ENCODE results near the gene SPATA2L. TPM values are rescaled to one million over a fixed set of nuclear protein-coding genes. Genes with fewer than 3 reads are reported as not detected.

The SPATA2L gene, protein sequence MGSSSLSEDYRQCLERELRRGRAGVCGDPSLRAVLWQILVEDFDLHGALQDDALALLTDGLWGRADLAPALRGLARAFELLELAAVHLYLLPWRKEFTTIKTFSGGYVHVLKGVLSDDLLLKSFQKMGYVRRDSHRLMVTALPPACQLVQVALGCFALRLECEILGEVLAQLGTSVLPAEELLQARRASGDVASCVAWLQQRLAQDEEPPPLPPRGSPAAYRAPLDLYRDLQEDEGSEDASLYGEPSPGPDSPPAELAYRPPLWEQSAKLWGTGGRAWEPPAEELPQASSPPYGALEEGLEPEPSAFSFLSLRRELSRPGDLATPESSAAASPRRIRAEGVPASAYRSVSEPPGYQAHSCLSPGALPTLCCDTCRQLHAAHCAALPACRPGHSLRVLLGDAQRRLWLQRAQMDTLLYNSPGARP
- total RNA-seq, result 22.1 and 32.7 TPM in 2 replicates

DNA sequence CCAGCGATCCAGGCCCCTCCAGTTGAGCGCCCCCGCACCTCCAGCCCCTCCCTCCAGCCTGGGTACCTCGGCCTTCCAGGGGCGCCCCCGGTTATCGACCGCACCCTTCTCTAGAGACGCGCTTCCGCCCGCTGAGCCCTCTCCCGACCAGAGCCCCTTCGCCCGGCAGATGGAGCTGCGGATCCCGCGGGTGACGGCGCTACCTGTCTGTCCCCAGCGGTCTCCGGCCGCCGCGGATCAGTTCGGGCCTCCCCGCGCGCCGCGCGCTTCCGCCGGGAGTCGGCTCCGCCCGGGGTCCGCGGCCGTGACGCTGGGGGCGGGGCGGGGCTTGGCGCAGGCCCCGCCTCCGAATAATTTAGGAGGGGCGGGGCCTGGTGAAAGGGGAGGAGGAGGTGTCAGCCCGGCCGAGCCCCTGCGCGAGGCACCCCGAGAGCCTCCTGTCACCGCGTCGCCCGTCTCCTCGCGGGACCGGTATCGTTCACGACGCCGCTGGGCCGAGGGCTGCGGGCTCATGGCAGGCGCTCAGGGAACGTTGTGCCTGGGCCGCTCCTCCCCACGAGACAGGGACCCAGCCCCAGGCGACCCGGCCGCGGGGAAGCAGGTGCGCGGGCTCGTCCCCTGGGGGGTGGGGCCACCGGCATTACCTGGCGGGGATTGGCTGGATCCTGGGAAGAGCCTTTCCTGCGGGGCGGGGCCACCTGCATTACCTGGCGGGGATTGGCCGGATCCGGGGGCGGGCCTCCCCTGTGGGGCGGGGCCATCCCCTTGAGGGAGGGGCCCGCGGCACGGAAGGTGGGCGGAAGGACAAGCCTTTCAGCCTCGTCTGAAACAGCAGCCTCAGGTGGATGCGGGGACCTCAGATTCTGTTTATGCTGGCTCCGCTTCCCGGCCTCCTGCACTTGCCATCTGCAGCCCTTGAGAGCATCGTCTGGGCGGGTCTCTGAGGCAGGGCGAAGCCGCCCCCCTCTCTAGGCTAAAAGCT lies at the start of gene SPATA2L:
Gene SPATA2L (minus strand): TSS at position 281 of the 982 bp plus-strand sequence. CDS start 473 bp downstream, outside the sequence.
- no peak for DNase-seq (ENCODE audit: extremely low read depth, low read depth, low spot score)

DNA sequence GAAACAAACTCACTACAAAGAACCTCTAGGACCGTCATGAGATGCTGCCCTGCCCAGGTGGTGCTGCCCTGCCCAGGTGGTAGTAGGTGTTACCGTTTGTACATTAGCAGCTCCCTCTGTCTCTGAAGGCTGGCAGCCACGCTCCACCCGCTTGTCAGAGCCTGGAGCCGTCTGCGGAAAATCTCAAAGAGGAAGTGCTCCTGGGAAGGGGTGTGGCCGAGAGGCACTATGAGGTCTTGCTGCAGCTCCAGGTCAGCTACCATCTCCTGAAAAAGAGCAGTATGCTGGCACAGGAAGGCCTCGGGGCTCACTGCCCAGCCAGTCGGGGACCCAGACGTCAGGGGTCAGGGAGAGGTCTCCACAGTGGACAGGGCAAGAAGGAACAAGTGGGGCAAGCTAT lies 48.1 kb upstream of the SPATA2L start:
- no peak for DNase-seq (ENCODE audit: extremely low read depth, low read depth, low spot score)

DNA sequence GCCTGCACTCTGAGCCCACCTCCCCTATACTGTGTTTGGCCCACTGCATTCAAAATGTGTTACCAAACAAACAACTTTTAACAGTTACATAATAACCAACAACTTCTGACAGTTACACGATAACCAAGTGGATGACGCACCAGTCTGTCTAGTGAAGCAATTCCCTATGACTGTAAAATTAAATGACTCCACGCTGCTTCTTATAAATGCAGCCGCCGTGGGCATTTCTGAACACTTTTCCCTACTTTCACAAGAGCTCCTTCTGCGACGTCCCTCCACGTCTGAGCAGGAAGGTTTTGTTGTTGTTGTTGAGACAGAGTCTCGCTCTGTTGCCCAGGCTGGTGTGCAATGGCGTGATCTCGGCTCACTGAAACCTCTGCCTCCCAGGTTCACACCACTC lies 47.4 kb upstream of the SPATA2L start:
- no peak for DNase-seq (ENCODE audit: extremely low read depth, low read depth, low spot score)

DNA sequence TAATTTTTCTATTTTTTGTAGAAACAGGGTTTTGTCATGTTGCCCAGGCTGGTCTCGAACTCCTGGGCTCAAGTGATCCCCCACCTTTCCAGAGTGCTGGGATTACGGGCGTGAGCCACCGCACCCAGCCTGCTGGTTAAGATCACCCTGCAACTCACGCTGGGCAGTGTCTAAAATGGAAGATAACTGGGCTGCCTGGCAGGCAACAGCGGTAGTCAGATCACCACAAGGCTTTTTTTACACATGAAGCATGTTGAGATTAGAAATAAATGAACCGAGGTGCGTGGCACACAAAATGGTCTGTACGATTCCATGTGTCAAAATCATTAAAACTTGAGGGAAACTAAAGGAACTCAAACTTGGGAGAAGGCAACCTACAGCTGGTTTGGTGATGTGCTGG lies 46.6 kb upstream of the SPATA2L start:
- no peak for DNase-seq (ENCODE audit: extremely low read depth, low read depth, low spot score)

DNA sequence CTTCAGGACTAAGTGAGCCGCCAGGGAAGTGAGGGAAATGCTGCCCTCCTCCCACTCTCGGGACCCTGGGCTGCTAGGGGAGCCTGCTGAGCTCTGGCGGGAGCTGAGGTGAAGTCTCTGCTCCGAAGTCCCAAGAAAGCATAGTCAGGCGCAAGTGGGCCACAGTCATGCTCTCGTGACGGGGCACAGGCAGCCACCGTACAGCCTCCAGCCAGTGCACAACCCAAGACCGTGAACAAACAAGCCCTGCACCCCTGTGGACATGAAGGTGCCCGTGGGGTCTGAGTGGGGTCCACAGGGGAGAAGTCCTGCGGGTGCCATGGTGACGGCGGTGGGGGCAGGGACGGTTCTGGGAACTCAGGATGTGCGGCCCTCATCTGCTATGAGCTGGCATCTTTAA lies 44.5 kb upstream of the SPATA2L start:
- no peak for DNase-seq (ENCODE audit: extremely low read depth, low read depth, low spot score)

DNA sequence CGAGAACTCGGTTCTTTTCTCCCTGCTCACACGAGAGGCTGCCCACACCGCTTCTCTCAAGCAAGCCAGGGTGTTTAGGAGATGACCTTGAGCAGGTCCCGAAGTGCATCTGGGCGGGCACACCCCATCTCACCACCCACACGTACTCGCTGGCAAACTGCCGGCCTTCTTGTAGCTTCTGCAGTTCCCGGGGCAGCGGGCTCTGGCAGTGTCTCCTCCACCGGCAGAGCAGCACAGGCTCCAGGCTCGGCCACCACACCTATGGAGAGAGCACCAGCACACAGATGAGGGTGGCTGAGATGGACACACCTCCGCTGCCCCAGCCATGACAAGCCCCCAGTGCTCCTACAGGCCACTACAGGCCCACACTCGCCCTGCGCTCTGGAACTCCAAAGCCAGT lies 43.3 kb upstream of the SPATA2L start:
- no peak for DNase-seq (ENCODE audit: extremely low read depth, low read depth, low spot score)

DNA sequence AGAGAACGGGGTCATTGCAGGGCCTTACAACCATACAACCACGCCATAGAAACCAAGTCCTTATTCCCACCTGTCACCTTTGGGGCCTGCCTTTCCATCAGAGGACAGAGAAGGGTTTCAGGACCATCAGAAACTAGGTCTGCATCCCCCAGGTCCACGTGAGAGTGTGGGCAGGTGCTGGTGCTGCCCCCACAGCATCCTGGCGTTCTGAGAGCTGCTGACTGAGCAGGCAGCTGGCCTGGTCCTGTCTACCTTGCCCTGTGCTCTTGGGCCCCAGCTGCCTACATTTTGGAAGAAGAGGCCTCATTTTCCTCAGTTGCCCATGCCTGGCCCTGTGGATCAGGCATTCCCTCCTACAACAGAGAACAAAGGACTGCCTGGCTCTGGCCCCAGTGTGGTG lies 41.4 kb upstream of the SPATA2L start:
- DNase-seq (ENCODE audit: extremely low read depth, low read depth, low spot score), result no peak

DNA sequence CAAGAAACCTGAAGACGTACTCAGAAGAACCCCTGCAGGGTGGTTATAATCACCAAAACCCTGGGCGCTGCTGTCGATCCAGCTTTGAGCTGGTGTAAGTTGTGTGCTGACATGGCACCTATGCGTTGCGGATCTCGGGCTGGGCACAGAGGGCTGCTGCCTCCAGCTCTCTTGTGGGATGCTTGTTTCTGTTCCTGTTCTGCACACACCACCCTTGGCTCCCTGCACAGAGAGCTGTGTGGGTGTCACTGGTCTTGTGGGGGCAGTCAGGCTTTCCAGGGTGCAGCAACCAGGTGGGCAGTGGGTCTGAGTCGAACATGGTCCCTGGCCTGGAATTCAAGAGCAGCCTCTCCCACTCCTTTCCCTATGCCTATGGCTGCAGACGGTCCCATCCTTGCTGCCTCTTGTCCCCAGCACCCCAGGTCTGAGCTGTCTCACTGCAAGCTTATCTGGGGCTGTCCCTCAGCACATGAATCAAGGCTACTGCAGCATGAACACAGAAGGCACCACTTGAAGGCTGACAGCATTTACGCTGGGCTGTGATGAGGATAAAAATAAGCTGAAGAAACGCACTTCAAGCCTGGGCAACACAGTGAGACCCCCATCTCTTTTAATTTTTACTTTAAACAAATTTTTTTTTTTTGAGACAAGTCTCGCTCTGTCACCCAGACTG lies 40.0 kb upstream of the SPATA2L start:
- DNase-seq (ENCODE audit: extremely low read depth, low read depth, low spot score), result no peak

DNA sequence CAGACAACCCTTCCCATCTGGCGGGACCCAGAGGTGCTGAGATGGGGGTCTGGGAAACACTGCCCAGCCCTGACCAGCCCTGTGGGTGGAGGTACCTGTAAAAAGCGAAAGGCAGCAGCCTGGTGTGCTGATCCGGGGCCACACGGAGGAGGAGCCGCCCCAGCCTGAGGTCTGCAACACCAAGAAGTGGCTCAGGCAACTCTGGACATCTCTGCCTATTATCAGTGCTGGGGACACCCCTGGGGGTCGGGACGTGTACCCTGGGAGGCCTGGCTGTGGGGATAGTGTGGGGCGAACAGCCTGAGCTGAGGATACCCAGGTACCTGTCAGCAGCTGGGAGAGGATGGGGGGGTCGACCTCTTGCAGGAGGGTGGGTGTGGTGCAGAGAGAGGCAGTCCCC lies 37.9 kb upstream of the SPATA2L start:
- no peak for DNase-seq (ENCODE audit: extremely low read depth, low read depth, low spot score)

DNA sequence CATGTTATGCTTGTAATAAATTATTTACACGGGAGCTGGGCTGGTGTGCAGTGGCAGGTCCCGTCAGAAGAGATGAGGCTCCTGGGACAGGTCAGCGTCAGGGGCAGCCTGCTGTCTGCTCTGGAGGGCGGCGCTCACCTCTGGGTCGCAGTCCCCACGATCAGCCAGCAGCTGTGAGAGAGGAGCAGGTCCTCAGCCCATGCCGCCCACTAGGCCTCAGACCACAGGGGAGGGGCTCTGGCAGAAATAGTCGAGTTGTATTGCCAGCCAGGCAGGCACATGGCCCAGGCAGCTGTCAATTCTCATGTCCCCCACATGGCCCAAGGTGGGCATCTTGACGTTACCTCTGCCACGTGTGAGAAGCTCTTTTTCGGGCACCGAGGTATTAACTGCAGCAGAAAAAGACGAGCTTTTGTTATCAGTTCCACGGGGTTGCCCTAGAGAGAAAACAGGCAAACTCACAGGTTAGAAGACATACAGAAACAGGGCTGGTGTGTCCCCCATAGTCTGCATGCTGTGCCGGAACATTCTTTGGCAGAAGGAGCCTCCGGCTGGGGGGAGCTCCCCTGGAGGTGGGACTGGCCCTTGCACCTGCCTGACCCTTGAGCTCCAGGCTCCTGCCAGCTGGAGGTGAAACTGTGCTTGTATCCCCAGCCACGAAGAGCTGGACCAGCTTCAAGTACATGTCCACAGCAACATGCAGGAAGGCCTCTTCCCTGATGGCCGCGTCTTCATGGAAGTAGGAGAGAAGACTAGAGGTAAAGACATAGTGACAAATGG lies 37.2 kb upstream of the SPATA2L start:
- DNase-seq (ENCODE audit: extremely low read depth, low read depth, low spot score), result no peak

DNA sequence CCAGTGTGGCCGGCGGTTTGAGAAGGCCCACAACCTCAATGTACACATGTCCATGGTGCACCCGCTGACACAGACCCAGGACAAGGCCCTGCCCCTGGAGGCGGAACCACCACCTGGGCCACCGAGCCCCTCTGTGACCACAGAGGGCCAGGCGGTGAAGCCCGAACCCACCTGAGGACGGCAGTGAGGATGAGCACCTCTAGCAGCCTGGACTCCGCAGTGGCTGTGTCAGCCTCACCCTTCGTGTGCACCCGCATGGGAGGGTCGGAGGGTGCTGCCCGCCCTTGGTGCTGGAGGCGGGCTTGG lies 36.5 kb upstream of the SPATA2L start:
- no peak for DNase-seq (ENCODE audit: extremely low read depth, low read depth, low spot score)

DNA sequence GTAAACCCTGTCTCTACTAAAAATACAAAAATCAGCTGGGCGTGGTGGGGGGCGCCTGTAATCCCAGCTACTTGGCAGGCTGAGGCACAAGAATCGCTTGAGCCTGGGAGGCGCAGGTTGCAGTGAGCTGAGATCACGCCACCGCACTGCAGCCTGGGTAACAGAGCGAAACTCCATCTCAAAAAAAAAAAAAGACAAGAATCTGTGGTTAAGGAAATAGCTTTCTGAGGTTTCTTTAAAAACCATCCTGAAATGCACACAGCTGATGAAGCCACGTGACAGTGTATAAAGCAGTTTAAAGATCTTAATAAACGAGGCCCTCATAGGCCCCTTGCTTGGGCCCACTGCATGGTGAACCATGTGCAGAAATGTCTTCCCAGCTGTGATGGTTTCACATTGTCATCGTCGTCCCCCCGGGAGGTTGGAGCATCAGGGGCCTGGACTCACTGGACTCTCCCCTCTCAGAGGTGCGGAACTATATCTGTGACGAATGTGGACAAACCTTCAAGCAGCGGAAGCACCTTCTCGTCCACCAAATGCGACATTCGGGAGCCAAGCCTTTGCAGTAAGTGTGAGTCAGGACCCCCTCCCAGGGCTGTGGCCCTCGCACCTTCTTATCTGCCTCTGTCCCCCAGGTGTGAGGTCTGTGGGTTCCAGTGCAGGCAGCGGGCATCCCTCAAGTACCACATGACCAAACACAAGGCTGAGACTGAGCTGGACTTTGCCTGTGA lies 36.0 kb upstream of the SPATA2L start:
- DNase-seq (ENCODE audit: extremely low read depth, low read depth, low spot score), result no peak

DNA sequence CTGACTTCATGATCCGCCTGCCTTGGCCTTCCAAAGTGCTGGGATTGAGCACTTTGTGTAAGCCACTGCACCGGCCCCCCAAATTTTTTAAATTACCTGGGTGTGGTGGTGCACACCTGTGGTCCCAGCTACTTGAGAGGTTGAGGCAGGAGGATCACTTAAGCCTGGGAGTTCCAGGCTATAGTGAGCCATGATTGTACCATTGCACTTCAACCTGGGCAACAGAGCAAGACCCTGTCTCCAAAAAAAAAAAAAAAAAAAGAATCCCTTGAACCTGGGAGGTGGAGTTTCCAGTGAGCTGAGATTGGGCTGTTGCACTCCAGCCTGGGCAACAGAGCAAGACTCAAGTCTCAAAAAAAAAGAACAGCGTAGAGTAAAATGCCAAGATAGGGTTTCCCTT lies 35.0 kb upstream of the SPATA2L start:
- no peak for DNase-seq (ENCODE audit: extremely low read depth, low read depth, low spot score)

DNA sequence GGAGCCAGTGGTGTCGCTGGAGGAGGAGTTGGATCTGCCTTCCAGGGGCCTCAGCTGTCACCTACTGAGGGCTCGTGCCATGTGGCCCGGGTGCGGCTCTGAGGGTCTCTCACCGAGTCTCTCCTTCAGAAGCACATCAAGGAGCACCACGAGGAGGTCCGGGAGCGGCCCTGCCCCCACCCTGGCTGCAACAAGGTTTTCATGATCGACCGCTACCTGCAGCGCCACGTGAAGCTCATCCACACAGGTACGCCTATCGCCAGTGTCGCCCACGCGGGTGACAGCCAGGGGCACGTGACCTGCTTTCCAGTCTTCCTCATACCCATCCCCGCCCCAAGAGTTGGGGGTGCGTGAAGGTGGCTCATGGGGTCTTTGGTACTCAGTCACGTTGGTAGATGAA lies 32.3 kb upstream of the SPATA2L start:
- DNase-seq (ENCODE audit: extremely low read depth, low read depth, low spot score), result no peak

DNA sequence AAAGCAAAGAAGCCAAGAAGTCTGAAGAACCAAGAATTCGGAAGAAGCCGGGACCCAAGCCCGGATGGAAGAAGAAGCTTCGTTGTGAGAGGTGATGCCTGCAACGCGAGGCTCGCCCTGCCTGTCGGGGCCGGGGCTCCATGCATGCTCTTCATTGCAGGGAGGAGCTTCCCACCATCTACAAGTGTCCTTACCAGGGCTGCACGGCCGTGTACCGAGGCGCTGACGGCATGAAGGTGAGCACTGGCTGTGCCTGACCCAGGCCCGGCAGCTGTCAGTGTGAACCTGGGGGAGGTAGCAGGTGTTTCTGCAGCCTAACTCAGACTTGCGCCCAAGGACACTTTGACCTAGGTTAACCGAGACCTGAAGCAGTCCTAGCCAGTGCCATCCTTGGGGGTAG lies 31.8 kb upstream of the SPATA2L start:
- no peak for DNase-seq (ENCODE audit: extremely low read depth, low read depth, low spot score)

DNA sequence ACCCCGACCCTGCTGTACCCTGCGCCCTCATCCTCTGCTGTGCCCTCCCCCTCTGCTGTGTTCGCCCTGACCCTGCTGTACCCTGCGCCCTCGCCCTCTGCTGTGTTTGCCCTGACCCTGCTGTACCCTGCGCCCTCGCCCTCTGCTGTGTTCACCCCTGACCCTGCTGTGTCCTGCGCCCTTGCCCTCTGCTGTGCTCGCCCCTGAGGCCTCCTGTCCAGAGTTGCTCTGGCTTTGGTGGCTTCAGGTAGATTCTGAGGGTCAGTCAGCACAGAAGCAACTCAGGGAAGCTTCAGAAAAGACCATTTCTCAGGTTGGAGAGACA lies 31.4 kb upstream of the SPATA2L start:
- no peak for DNase-seq (ENCODE audit: extremely low read depth, low read depth, low spot score)

DNA sequence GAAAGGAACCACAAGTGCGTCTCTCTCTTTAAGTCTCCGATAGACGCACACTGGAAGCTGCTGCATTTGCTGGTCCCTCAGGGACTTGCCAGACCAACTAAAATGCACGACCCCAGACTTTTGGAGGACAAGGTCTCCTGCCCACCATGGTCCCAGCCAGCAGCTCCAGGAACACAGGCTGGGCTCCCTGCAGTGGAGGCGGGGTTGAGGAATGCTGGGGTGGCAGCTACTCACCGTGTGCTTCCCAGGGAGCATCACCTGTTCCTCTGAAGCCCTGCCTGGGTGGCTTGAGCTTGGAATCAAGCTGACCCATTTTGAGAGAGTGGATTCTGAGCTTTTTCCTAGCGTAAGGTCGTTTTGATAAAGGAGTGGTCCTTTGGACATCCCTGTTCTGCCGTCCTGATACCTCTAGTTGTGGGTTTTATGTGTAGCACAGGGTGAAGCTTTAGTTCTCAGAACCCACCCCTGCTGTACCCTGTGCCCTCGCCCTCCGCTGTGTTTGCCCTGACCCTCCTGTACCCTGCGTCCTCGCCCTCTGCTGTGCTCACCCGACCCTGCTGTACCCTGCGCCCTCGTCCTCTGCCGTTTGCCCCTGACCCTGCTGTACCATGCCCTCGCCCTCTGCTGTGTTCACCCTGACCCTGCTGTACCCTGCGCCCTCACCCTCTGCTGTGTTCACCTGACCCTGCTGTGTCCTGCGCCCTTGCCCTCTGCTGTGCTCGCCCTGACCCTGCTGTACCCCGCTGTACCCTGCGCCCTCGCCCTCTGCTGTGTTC lies 30.8 kb upstream of the SPATA2L start:
- DNase-seq (ENCODE audit: extremely low read depth, low read depth, low spot score), result no peak

DNA sequence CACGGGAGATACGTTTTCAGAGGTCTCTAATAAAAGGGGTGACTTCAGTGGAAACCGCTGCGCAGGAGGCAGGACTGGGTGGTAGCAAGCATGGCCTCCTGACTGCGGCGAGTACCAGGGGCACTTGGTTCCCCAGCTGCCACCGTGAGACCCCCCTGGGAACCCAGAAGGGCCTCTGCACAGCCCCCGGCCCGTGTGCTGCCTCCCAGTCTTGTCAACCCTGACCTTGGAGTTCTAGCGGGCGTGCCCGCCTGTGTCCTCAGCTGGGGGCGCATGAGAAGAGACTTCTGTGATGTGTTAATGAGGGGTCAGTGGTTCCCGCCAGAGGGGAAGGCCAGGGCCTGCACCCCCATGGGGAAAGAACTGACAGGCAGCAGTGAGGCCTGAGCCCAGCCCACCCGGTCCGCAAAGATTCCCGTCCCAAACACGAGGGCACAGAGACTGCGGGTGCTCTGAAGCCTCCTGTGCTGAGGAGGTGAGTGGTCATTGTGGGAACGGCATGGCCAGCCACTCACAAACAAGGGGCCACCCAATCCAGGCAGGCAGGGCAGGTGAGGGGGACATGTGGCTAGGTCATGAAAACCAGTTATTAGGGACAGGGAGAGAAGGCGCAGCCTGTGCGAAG lies 29.2 kb upstream of the SPATA2L start:
- DNase-seq (ENCODE audit: extremely low read depth, low read depth, low spot score), result no peak

Measured in glomerular endothelial cell (primary cell).